ENCODE results near the gene SSTR4.
A peak's percentile ranks its signal among the peaks of the same experiment; 100 is the strongest.

SSTR4 gene

GRCh38 chr20:23052904-23053303, 17.8 kb downstream of the SSTR4 start:
- no peak overlapping the region for H3K4me3 ChIP-seq (ENCODE audit: low read depth, low read length)
- no peak for TF ChIP-seq CTCF (IDR thresholded peaks at IDR 0.05; ENCODE audit: insufficient read depth, low read depth, low read length, missing control alignments)
- no peak for DNase-seq (ENCODE audit: low read depth)

GRCh38 chr20:23058240-23058639, 23.1 kb downstream of the SSTR4 start:
- DNase-seq (ENCODE audit: low read depth) = no peak
- no peak overlapping the region for H3K4me3 ChIP-seq (ENCODE audit: low read depth, low read length)
- TF ChIP-seq CTCF (IDR thresholded peaks at IDR 0.05; ENCODE audit: insufficient read depth, low read depth, low read length, missing control alignments) = no peak

GRCh38 chr20:23059001-23059400, 23.9 kb downstream of the SSTR4 start:
- no peak overlapping the region for H3K4me3 ChIP-seq (ENCODE audit: low read depth, low read length)
- no peak for TF ChIP-seq CTCF (IDR thresholded peaks at IDR 0.05; ENCODE audit: insufficient read depth, low read depth, low read length, missing control alignments)
- no peak for DNase-seq (ENCODE audit: low read depth)

- TF ChIP-seq CTCF (IDR thresholded peaks at IDR 0.05; ENCODE audit: insufficient read depth, low read depth, low read length, missing control alignments) = no peak
- no peak overlapping the region for H3K4me3 ChIP-seq (ENCODE audit: low read depth, low read length)
- DNase-seq (ENCODE audit: low read depth) = no peak
These were observed 24.7 kb downstream of the SSTR4 start for GRCh38 chr20:23059846-23060245.

- no peak overlapping the region for H3K4me3 ChIP-seq (ENCODE audit: low read depth, low read length)
- TF ChIP-seq CTCF (IDR thresholded peaks at IDR 0.05; ENCODE audit: insufficient read depth, low read depth, low read length, missing control alignments) = no peak
- DNase-seq (ENCODE audit: low read depth) = no peak
These were observed 25.5 kb downstream of the SSTR4 start for GRCh38 chr20:23060629-23061028.

- DNase-seq (ENCODE audit: low read depth) = no peak
- no peak for TF ChIP-seq CTCF (IDR thresholded peaks at IDR 0.05; ENCODE audit: insufficient read depth, low read depth, low read length, missing control alignments)
- no peak overlapping the region for H3K4me3 ChIP-seq (ENCODE audit: low read depth, low read length)
These were observed 26.1 kb downstream of the SSTR4 start for GRCh38 chr20:23061262-23061661.

- TF ChIP-seq CTCF (IDR thresholded peaks at IDR 0.05; ENCODE audit: insufficient read depth, low read depth, low read length, missing control alignments) = peak; percentile 11
- no peak overlapping the region for H3K4me3 ChIP-seq (ENCODE audit: low read depth, low read length)
- no peak for DNase-seq (ENCODE audit: low read depth)
These were observed 26.8 kb downstream of the SSTR4 start for GRCh38 chr20:23061734-23062561.
